SK-N-SH treated with all-trans-retinoic acid at 6 μM for 48 hours (cell line): ENCODE measurements around the gene CDYL.

Experiments
- ATAC-seq: fragments of 200-7000 bp; cut with Tn5 transposase; 3 replicates; pipeline ENCODE4 v1.9.1; 2020; ENCODE audit warnings: mild to moderate bottlenecking, moderate library complexity
- ARNTL ChIP-seq: fragments of 450-650 bp; formaldehyde crosslinking; IDR thresholded peaks from 2 replicates; pipeline ENCODE4 v1.5.0; 2020; ENCODE audit warnings: low read depth, mild to moderate bottlenecking, moderate library complexity, borderline replicate concordance
- BACH2 ChIP-seq: fragments of 250-450 bp; sonication (Bioruptor Pico); IDR thresholded peaks from 2 replicates; pipeline ENCODE4 v1.9.0; 2021; ENCODE audit warnings: mild to moderate bottlenecking, borderline replicate concordance
- CSDC2 ChIP-seq: fragments of 250-450 bp; sonication (Bioruptor Pico); IDR thresholded peaks from 2 replicates; pipeline ENCODE4 v1.5.0; 2020; ENCODE audit warnings: mild to moderate bottlenecking, moderate library complexity
- CSRNP3 ChIP-seq: fragments of 250-450 bp; sonication (Bioruptor Pico); IDR thresholded peaks from 2 replicates; pipeline ENCODE4 v1.5.1; 2021; ENCODE audit warnings: mild to moderate bottlenecking, moderate library complexity
- ESRRG ChIP-seq: fragments of 250-450 bp; sonication (Bioruptor Pico); IDR thresholded peaks from 2 replicates; pipeline ENCODE4 v1.6.1; 2021; ENCODE audit warnings: mild to moderate bottlenecking
- GLIS3 ChIP-seq: fragments of 250-450 bp; sonication (Bioruptor Pico); IDR thresholded peaks from 2 replicates; pipeline ENCODE4 v1.5.0; 2020; ENCODE audit warnings: mild to moderate bottlenecking, moderate library complexity
- ISL1 ChIP-seq: fragments of 250-450 bp; sonication (Bioruptor Pico); IDR thresholded peaks from 2 replicates; pipeline ENCODE4 v2.1.2; 2022; ENCODE audit warnings: mild to moderate bottlenecking, moderate library complexity
- OSR1 ChIP-seq: fragments of 250-450 bp; sonication (Bioruptor Pico); IDR thresholded peaks from 2 replicates; pipeline ENCODE4 v1.8.0; 2022; ENCODE audit warnings: moderate library complexity, mild to moderate bottlenecking, inconsistent platforms
- PATZ1 ChIP-seq: fragments of 250-450 bp; sonication (Bioruptor Pico); IDR thresholded peaks from 2 replicates; pipeline ENCODE4 v1.8.0; 2020; ENCODE audit warnings: mild to moderate bottlenecking, moderate library complexity, borderline replicate concordance
- POU6F1 ChIP-seq: fragments of 250-450 bp; sonication (Bioruptor Pico); IDR thresholded peaks from 2 replicates; pipeline ENCODE4 v1.8.0; 2021; ENCODE audit warnings: low read depth, mild to moderate bottlenecking, moderate library complexity, borderline replicate concordance
- PPARA ChIP-seq: fragments of 250-450 bp; sonication (Bioruptor Pico); IDR thresholded peaks from 2 replicates; pipeline ENCODE4 v1.5.0; 2020; ENCODE audit warnings: mild to moderate bottlenecking, borderline replicate concordance
- RARB ChIP-seq: fragments of 250-450 bp; sonication (Bioruptor Pico); IDR thresholded peaks from 2 replicates; pipeline ENCODE4 v1.8.0; 2021; ENCODE audit warnings: mild to moderate bottlenecking, moderate library complexity
- SNAI2 ChIP-seq: fragments of 250-450 bp; sonication (Bioruptor Pico); IDR thresholded peaks from 2 replicates; pipeline ENCODE4 v1.5.0; 2020; ENCODE audit warnings: mild to moderate bottlenecking, moderate library complexity
- TCF4 ChIP-seq: fragments of 250-450 bp; sonication (Bioruptor Pico); IDR thresholded peaks from 2 replicates; pipeline ENCODE4 v1.8.0; 2021; ENCODE audit warnings: mild to moderate bottlenecking, moderate library complexity, borderline replicate concordance
- TOX ChIP-seq: fragments of 250-450 bp; sonication (Bioruptor Pico); IDR thresholded peaks from 2 replicates; pipeline ENCODE4 v1.8.0; 2021; ENCODE audit warnings: mild to moderate bottlenecking, moderate library complexity, borderline replicate concordance
- ZC3H10 ChIP-seq: fragments of 250-450 bp; sonication (Bioruptor Pico); IDR thresholded peaks from 2 replicates; pipeline ENCODE4 v1.5.1; 2021; ENCODE audit warnings: mild to moderate bottlenecking, moderate library complexity
- ZFP3 ChIP-seq: fragments of 250-450 bp; sonication (Bioruptor Pico); IDR thresholded peaks from 2 replicates; pipeline ENCODE4 v1.5.0; 2020; ENCODE audit warnings: mild to moderate bottlenecking, moderate library complexity
- ZFP30 ChIP-seq: fragments of 450-650 bp; formaldehyde crosslinking; IDR thresholded peaks from 2 replicates; pipeline ENCODE4 v1.5.0; 2022; ENCODE audit warnings: mild to moderate bottlenecking, moderate library complexity
- ZNF565 ChIP-seq: fragments of 450-650 bp; formaldehyde crosslinking; conservative IDR thresholded peaks from 2 replicates; pipeline ENCODE4 v1.5.0; 2020; ENCODE audit warnings: low read depth, mild to moderate bottlenecking, moderate library complexity
- ZNF70 ChIP-seq: fragments of 450-650 bp; formaldehyde crosslinking; IDR thresholded peaks from 2 replicates; pipeline ENCODE4 v1.5.0; 2020; ENCODE audit warnings: mild to moderate bottlenecking, moderate library complexity
- ZNF8 ChIP-seq: fragments of 450-650 bp; formaldehyde crosslinking; IDR thresholded peaks from 2 replicates; pipeline ENCODE4 v1.5.0; 2020; ENCODE audit warnings: mild to moderate bottlenecking, moderate library complexity

Gene CDYL

GRCh38 chr6:4736371-4736873 is 39.8 kb upstream of the CDYL start:
- ATAC-seq: no peak
- TF ChIP-seq PPARA (CRISPR knock-in tag) (no peak), CSRNP3 (no peak)

GRCh38 chr6:4740032-4740431 is 36.2 kb upstream of the CDYL start:
- no peak for TF ChIP-seq BACH2
- no peak for TF ChIP-seq ZNF70
- no peak for TF ChIP-seq ISL1 (CRISPR knock-in tag)
- TF ChIP-seq OSR1 (CRISPR knock-in tag): no peak
- no peak for TF ChIP-seq ZFP30 (CRISPR knock-in tag)
- no peak for TF ChIP-seq CSDC2 (CRISPR knock-in tag)
- no peak for TF ChIP-seq PPARA (CRISPR knock-in tag)
- no peak for TF ChIP-seq POU6F1 (CRISPR knock-in tag)
- TF ChIP-seq RARB (CRISPR knock-in tag): no peak
- TF ChIP-seq ZFP3: no peak
- TF ChIP-seq TCF4 (CRISPR knock-in tag): no peak
- no peak for TF ChIP-seq ZNF8 (CRISPR knock-in tag)
- no peak for TF ChIP-seq PATZ1
- no peak for TF ChIP-seq SNAI2 (CRISPR knock-in tag)
- TF ChIP-seq TOX (CRISPR knock-in tag): no peak
- ATAC-seq: no peak

GRCh38 chr6:4743062-4743461 is 33.1 kb upstream of the CDYL start:
- ATAC-seq: no peak
- no peak for TF ChIP-seq PATZ1
- TF ChIP-seq SNAI2 (CRISPR knock-in tag): no peak
- no peak for TF ChIP-seq ESRRG (CRISPR knock-in tag)
- no peak for TF ChIP-seq OSR1 (CRISPR knock-in tag)
- no peak for TF ChIP-seq CSRNP3
- no peak for TF ChIP-seq ZC3H10 (CRISPR knock-in tag)
- TF ChIP-seq ZNF565 (CRISPR knock-in tag): no peak
- TF ChIP-seq ZFP30 (CRISPR knock-in tag): no peak

GRCh38 chr6:4743926-4744325 is 32.3 kb upstream of the CDYL start:
- ATAC-seq: no peak

More at GRCh38 chr6:4743926-4744325, 32.3 kb upstream of the CDYL start:
- no peak for TF ChIP-seq CSDC2 (CRISPR knock-in tag)
- TF ChIP-seq ZC3H10 (CRISPR knock-in tag): no peak
- no peak for TF ChIP-seq BACH2
- no peak for TF ChIP-seq TCF4 (CRISPR knock-in tag)
- no peak for TF ChIP-seq CSRNP3
- no peak for TF ChIP-seq ARNTL (CRISPR knock-in tag)
- no peak for TF ChIP-seq GLIS3 (CRISPR knock-in tag)
- no peak for TF ChIP-seq ZFP3
- TF ChIP-seq PPARA (CRISPR knock-in tag): no peak
- no peak for TF ChIP-seq SNAI2 (CRISPR knock-in tag)
- TF ChIP-seq TOX (CRISPR knock-in tag): no peak
- TF ChIP-seq ISL1 (CRISPR knock-in tag): no peak
- no peak for TF ChIP-seq ZNF70
- no peak for TF ChIP-seq RARB (CRISPR knock-in tag)
- no peak for TF ChIP-seq OSR1 (CRISPR knock-in tag)
- no peak for TF ChIP-seq ZFP30 (CRISPR knock-in tag)
- TF ChIP-seq ESRRG (CRISPR knock-in tag): no peak
